CD14-positive monocyte (primary cell): ENCODE results near the gene CNOT3. TPM values are rescaled to one million over a fixed set of nuclear protein-coding genes. Genes with fewer than 3 reads are reported as not detected.

ENCODE experiments used
- DNase-seq, 3 donors: peaks; one replicate each; pipeline ENCODE4 v3.0.0-alpha.2; 2011 to 2022
- H2AFZ ChIP-seq: 2 replicates; pipeline ENCODE4 v1.6.0; 2012; ENCODE audit warnings: mild to moderate bottlenecking, low read depth, low read length, inconsistent platforms; ENCODE audit not compliant: insufficient read depth, poor library complexity, severe bottlenecking
- H3K27ac ChIP-seq, 2 donors: 1 replicate in 1 of 2; 2 replicates in 1 of 2; pipeline ENCODE4 v1.5.1; 2012 to 2013; ENCODE audit warnings: low read length in 2 of 2, control low read depth in 1 of 2, inconsistent platforms in 1 of 2, low read depth in 1 of 2, mild to moderate bottlenecking in 1 of 2
- H3K27me3 ChIP-seq, 2 donors: one replicate each; pipeline versions ENCODE4 v1.6.0 to v1.6.1; 2011 to 2013; ENCODE audit warnings: low read length in 2 of 2; ENCODE audit not compliant: control insufficient read depth in 2 of 2, insufficient read depth in 2 of 2
- H3K36me3 ChIP-seq, 2 donors: replicated peaks in 1 of 2; 1 replicate in 1 of 2; 2 replicates in 1 of 2; pipeline versions ENCODE4 v1.5.1 to v1.6.1; 2012 to 2013; ENCODE audit warnings: low read length in 2 of 2, control low read depth in 1 of 2, inconsistent platforms in 1 of 2, mild to moderate bottlenecking in 1 of 2; ENCODE audit not compliant: insufficient read depth in 2 of 2, control insufficient read depth in 1 of 2
- H3K4me1 ChIP-seq, 2 donors: 1 replicate in 1 of 2; 2 replicates in 1 of 2; pipeline versions ENCODE4 v1.5.1 to v1.6.1; 2012 to 2013; ENCODE audit warnings: low read length in 2 of 2, control low read depth in 1 of 2, inconsistent platforms in 1 of 2, mild to moderate bottlenecking in 1 of 2, moderate library complexity in 1 of 2; ENCODE audit not compliant: insufficient read depth in 2 of 2, control insufficient read depth in 1 of 2
- H3K4me2 ChIP-seq: replicated peaks from 2 replicates; pipeline ENCODE3; 2012; ENCODE audit warnings: low read length, moderate library complexity, mild to moderate bottlenecking; ENCODE audit not compliant: poor library complexity, severe bottlenecking; ENCODE audit errors: extremely low read depth
- H3K4me3 ChIP-seq, 3 experiments: fragments of 200-600 bp in 1 of 3; sonication (generic) in 1 of 3; replicated peaks in 1 of 3; 1 replicate in 2 of 3; 2 replicates in 1 of 3; pipeline ENCODE4 v1.5.1; 2011 to 2013; ENCODE audit warnings: low read length in 3 of 3, mild to moderate bottlenecking in 3 of 3, control low read depth in 2 of 3, low read depth in 2 of 3, inconsistent platforms in 1 of 3, moderate library complexity in 1 of 3
- H3K79me2 ChIP-seq: 2 replicates; pipeline ENCODE4 v1.6.0; 2012; ENCODE audit warnings: mild to moderate bottlenecking, control low read depth, inconsistent platforms, low read length, moderate library complexity; ENCODE audit not compliant: insufficient read depth
- H3K9ac ChIP-seq: 2 replicates; pipeline ENCODE4 v1.6.0; 2017; ENCODE audit warnings: low read length, mild to moderate bottlenecking; ENCODE audit not compliant: insufficient read depth, poor library complexity, severe bottlenecking
- H3K9me3 ChIP-seq, 2 donors: replicated peaks in 1 of 2; 1 replicate in 1 of 2; 2 replicates in 1 of 2; pipeline versions ENCODE4 v1.5.1 to v1.6.1; 2012 to 2013; ENCODE audit warnings: low read length in 2 of 2, control low read depth in 1 of 2; ENCODE audit not compliant: control insufficient read depth in 1 of 2, insufficient read depth in 1 of 2
- H4K20me1 ChIP-seq: 2 replicates; pipeline ENCODE4 v1.6.0; 2012; ENCODE audit warnings: mild to moderate bottlenecking, low read length, control low read depth, moderate library complexity; ENCODE audit not compliant: insufficient read depth
- H3K27ac Mint-ChIP-seq, 7 donors: one replicate each; pipeline ENCODE4 v1.8.0; 2020; ENCODE audit warnings: mild to moderate bottlenecking in 7 of 7, mixed read lengths in 7 of 7, moderate library complexity in 6 of 7, inconsistent platforms in 2 of 7
- H3K27me3 Mint-ChIP-seq, 3 donors: one replicate each; pipeline ENCODE4 v1.8.0; 2021 to 2022; ENCODE audit warnings: low read depth in 3 of 3, mild to moderate bottlenecking in 3 of 3, mixed read lengths in 3 of 3, moderate library complexity in 3 of 3, inconsistent platforms in 1 of 3
- H3K36me3 Mint-ChIP-seq, 2 donors: one replicate each; pipeline ENCODE4 v1.8.0; 2020; ENCODE audit warnings: mixed read lengths in 2 of 2, inconsistent platforms in 1 of 2, mild to moderate bottlenecking in 1 of 2
- H3K4me1 Mint-ChIP-seq: one replicate; pipeline ENCODE4 v1.8.0; 2020; ENCODE audit warnings: mild to moderate bottlenecking, mixed read lengths
- H3K4me3 Mint-ChIP-seq, 2 donors: one replicate each; pipeline ENCODE4 v1.8.0; 2020; ENCODE audit warnings: mild to moderate bottlenecking in 2 of 2, mixed read lengths in 2 of 2, moderate library complexity in 1 of 2
- H3K9me3 Mint-ChIP-seq, 7 donors: one replicate each; pipeline ENCODE4 v1.8.0; 2020 to 2022; ENCODE audit warnings: mixed read lengths in 7 of 7, mild to moderate bottlenecking in 6 of 7, moderate library complexity in 6 of 7, inconsistent platforms in 2 of 7
- WGBS: methylation state at CpG from one replicate; pipeline ENCODE4 v1.1.5; 2013; ENCODE audit warnings: missing lambda C conversion rate; ENCODE audit not compliant: insufficient coverage; 5-methylcytosine and 5-hydroxymethylcytosine counted together
- intact Hi-C, 2 donors: fragments of 100-400 bp; cut with micrococcal nuclease; formaldehyde crosslinking; loops; one replicate each; pipeline versions ENCODE4 v1.15.0 to v1.15.1; 2023
- polyA plus RNA-seq, 3 donors: library from polyadenylated mRNA; depleted of rRNA in 1 of 3; unstranded in 2 of 3; stranded (reverse) in 1 of 3; fragments of 300-500 nt in 2 of 3; fragments of >200 nt in 1 of 3; fragmentation: Illumina TruSeq in 2 of 3; gene quantifications; 1 replicate in 2 of 3; 2 replicates in 1 of 3; pipeline ENCODE4 v1.2.3, GENCODE V29; 2012 to 2021
- TF ChIP-seq, protein P1 (sequence below): fragments of 200-600 bp; IDR thresholded peaks from one replicate; pipeline ENCODE4 v1.8.0; 2022; ENCODE audit warnings: antibody characterized with exemption, mild to moderate bottlenecking

CNOT3 gene
- polyA plus RNA-seq, 3 donors, result 3.0 to 22.5 (median 4.2) TPM

DNA sequence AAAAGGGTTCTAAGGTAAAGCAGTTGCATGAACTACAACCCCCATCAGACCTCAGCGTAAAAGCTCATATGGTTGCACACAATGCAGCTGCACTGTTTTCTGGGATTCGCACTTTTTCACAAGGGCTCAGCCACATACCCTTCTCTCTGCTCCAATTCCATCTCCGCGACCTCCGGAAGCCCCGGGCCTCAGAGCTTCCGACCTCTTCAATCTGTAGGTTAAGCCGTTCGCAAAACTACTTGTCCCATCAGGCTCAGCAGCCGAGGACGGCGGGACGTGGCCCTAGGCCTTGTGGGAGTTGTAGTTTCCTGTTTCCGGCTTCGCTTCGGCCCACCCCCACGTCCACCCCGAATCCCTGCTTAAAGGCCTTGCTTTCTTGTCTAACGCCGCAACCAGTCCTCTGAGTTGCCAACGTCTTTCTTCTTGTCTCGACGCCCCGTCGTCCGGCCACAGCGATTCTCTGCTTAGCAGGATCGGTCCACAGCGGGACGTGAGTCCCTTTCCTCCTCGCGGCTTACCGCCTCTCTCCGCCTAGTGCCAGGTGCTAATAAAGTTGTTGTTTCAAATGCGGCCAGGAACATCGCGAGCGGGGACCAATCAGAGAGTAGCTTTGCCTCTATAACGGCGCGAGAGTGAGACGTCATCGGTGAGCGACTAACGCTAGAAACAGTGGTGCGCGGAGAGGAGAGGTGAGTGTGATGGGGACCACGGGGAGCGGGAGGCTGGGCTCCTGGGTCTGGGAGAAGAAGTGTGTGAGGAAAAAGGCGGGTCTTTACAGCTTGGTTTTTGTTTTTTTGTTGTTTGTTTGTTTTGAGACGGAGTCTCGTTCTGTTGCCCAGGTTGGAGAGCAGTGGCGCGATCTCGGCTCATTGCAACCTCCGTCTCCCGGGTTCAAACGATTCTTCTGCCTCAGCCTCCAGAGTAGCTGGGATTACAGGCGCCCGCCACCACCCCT, 22.2 kb upstream of the CNOT3 start, which contains the start of the genes PRPF31 and TFPT:
Gene PRPF31 (plus strand): TSS at position 646 of the 955 bp plus-strand sequence. CDS start 2,525 bp downstream, outside the sequence.
Gene TFPT (minus strand): TSS at position 549 of the 955 bp plus-strand sequence. CDS start 388 bp downstream, at position 161.
- TF ChIP-seq, protein P1, sequence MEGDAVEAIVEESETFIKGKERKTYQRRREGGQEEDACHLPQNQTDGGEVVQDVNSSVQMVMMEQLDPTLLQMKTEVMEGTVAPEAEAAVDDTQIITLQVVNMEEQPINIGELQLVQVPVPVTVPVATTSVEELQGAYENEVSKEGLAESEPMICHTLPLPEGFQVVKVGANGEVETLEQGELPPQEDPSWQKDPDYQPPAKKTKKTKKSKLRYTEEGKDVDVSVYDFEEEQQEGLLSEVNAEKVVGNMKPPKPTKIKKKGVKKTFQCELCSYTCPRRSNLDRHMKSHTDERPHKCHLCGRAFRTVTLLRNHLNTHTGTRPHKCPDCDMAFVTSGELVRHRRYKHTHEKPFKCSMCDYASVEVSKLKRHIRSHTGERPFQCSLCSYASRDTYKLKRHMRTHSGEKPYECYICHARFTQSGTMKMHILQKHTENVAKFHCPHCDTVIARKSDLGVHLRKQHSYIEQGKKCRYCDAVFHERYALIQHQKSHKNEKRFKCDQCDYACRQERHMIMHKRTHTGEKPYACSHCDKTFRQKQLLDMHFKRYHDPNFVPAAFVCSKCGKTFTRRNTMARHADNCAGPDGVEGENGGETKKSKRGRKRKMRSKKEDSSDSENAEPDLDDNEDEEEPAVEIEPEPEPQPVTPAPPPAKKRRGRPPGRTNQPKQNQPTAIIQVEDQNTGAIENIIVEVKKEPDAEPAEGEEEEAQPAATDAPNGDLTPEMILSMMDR, result no peak
- peaks cover 29% of the 10 kb centered on the region for H3K4me1 Mint-ChIP-seq
- intact Hi-C loops, result loop anchor here (1.0 to 2.0 kb wide), 2 partner anchors 12 to 13 kb away; partner anchors contain the start of gene NDUFA3 (in 1 of the 2)

DNA sequence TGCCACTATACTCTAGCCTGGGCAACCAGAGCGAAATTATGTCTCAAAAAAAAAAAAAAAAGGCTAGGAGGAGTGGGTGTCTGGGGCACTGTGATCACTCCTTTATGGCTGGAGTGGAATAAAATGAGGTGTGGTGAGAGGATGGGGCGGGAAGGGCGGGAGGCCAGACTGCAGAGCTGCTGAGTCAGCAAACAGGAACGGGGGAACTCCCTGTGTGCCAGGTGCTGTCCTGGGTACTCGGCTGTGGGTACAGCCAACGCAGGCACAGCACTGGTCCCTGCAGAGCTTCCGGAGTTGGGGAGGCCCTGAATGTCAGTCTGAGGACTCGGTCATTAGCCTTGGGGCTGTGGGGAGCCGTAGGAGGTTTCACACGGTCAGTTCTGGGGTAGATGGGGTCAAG, 16.3 kb upstream of the CNOT3 start:
- H3K27me3 Mint-ChIP-seq, result peaks cover 0 to 3% (median 0%) of the 10 kb centered on the region in 3 donors

More for the DNA sequence above, 22.2 kb upstream of the CNOT3 start, which contains the start of the genes PRPF31 and TFPT:
- Histone ChIP-seq H2AFZ (peak within 1 kb of the TSS; percentile 94), H3K4me3 (peak within 1 kb of the TSS; percentile 52 to 94 (median 83)), H3K79me2 (peaks cover 44% of the 10 kb centered on the region), H3K9me3 (no peaks in the 10 kb centered on the region), H4K20me1 (peaks cover 28% of the 10 kb centered on the region), H3K27ac (peak within 1 kb of the TSS; percentile 70 to 84), H3K4me2 (peak within 1 kb of the TSS; percentile 87), H3K27me3 (no peaks in the 10 kb centered on the region), H3K36me3 (peaks cover 22 to 40% of the 10 kb centered on the region in 2 donors), H3K4me1 (peaks cover 19 to 27% of the 10 kb centered on the region in 2 donors), H3K9ac (peak within 1 kb of the TSS; percentile 71)
- Mint-ChIP-seq H3K9me3 (no peaks in the 10 kb centered on the region), H3K27ac (peak within 1 kb of the TSS; percentile 94 to 98 (median 98)), H3K36me3 (peaks cover 33 to 54% of the 10 kb centered on the region in 2 donors), H3K27me3 (peaks cover 0 to 3% (median 0%) of the 10 kb centered on the region in 3 donors), H3K4me3 (peak within 1 kb of the TSS; percentile 90 to 98)
- peak; percentile 97 to 98 (median 98) for DNase-seq
- under 1% methylated on average over 48 of the region's 60 CpGs for WGBS

More for the DNA sequence above, 16.3 kb upstream of the CNOT3 start:
- Histone ChIP-seq H3K36me3 (peaks cover 64 to 79% of the 10 kb centered on the region in 2 donors), H3K4me2 (no peak overlapping the region), H3K4me3 (no peak overlapping the region), H3K4me1 (peaks cover 2 to 4% of the 10 kb centered on the region in 2 donors), H3K9ac (no peak overlapping the region), H2AFZ (no peak overlapping the region), H3K27ac (no peak overlapping the region), H3K79me2 (peaks cover 13% of the 10 kb centered on the region), H3K9me3 (no peaks in the 10 kb centered on the region), H3K27me3 (no peaks in the 10 kb centered on the region), H4K20me1 (no peaks in the 10 kb centered on the region)
- WGBS, result 94% methylated on average over 7 of the region's 10 CpGs
- peaks cover 74 to 81% of the 10 kb centered on the region in 2 donors for H3K36me3 Mint-ChIP-seq
- H3K9me3 Mint-ChIP-seq, result no peaks in the 10 kb centered on the region
- no peak overlapping the region for H3K4me3 Mint-ChIP-seq
- TF ChIP-seq, protein P1, result no peak
- intact Hi-C loops, result no loop called here
- H3K4me1 Mint-ChIP-seq, result peaks cover 6% of the 10 kb centered on the region
- peak overlapping the region in 1 of 7 donors; percentile 24 for H3K27ac Mint-ChIP-seq
- no peak for DNase-seq
